ENCODE results near the gene EFNA5.

EFNA5 gene

DNA sequence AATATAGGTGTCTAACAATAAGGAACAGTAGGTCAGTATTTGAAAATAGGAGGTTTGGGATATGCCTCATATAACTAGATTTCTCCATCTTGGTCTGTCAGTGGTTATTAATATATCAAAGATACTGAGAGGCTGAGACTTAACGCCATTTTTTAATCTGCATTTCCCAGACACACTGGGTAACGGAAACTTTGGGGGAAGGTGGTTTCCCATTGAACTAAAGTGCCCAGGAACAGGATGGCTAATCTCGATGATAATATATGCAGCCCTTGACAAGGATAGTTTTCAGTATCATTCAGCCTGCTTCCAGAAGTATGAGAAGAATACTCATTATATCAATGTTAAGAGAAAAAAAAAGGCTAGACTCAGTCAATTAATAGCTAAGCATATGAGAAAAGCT lies 30.7 kb downstream of the EFNA5 start:
- DNase-seq (ENCODE audit: low read depth), result no peak

- no peak for DNase-seq (ENCODE audit: low read depth)
Observed at GRCh38 chr5:107636555-107636954, 34.2 kb downstream of the EFNA5 start.

DNA sequence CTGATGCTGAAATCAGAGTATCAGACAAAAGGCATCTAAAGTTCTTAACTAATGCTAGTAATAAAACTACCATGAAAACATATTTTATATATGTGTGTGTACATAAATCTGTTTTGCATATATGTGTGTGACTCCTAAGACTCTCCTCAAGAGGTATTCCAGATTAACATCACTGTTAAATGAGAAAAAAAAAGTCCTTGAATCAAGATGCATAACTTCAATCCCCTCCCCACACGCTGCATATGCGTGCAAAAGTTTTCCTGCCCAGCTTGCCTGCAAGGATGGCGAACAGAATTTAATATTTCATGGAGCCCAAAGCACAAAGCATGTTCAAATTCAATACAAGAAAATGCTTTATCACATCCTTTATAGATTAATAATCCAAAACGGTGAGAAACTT lies 34.7 kb downstream of the EFNA5 start:
- DNase-seq (ENCODE audit: low read depth), result no peak

DNA sequence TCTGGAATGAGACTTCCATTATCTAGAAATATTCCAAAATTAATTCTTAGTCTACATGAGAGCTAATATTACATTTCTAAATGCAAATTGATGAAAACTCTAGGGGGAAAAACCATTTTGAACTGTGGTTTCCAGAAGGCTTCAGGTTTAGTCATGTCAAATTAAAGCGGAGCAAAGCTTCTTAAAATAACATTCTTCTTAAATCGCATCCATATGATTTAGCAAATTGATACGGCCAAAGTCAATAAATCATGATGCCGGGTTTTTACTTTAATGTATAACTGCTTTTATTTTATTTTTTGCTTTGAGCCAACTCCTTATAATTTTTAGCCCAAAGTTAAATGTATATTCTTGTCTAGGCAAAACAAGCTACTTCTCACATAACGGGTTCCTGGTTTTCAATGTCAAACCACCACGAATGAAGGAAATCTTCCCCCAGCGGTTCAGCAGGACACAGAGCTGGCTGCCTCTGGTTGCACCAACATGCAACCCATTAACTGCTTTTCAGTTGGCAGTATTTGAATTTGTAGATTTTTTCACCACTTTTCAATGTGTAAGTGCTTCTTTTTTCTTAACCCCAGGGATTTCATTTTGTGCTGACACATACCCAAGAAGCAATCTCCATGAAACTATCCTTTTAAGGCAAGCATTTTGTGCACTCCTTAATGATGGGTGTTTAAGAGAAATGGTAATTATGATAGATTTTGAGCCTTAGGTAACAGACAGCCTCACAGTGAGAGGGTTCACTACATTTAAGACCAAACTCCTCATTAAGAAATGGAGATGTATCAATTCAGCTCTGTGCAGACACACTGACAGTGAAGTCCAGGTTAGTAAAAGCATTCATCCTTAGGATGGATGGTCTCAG lies 35.5 kb downstream of the EFNA5 start:
- no peak for DNase-seq (ENCODE audit: low read depth)

GRCh38 chr5:107633171-107633901 lies 37.4 kb downstream of the EFNA5 start:
- DNase-seq (ENCODE audit: low read depth), result peak; percentile 2

GRCh38 chr5:107631805-107632362 lies 38.9 kb downstream of the EFNA5 start:
- DNase-seq (ENCODE audit: low read depth), result no peak

DNA sequence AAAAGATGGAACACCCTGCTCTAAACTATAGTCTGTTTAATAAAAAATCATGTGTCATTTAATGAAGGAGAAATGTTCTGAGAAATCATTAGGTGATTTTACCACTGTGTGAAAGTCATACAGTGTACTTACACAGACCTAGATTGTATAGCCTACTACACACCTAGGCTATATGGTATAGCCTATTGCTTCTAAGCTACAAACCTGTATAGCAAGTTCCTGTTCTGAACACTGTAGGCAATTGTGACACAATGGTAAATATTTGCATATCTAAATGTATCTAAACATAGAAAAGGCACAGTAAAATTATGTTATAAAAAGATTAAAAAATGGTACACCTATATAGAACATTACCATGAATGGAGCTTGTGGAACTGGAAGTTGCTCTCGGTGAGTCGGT lies 40.6 kb downstream of the EFNA5 start:
- DNase-seq (ENCODE audit: low read depth), result no peak

DNA sequence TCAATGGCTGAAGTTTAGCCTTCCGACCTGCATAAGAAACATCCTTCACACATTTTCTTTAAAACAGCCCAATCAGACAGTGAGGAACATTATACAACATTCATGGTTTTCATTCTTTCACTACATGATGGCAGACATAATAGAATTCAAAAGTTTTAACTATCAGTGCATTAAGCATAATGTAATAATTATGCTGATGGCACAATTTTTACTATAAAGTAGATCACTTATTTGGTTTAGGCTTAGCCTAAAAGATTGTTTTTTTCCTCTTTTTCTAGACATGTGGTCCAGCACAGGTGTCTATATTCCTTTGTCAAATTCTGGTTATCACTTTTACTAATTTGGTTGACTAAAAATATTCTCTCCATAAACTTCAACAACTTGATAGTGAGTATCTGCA lies 46.5 kb downstream of the EFNA5 start:
- DNase-seq (ENCODE audit: low read depth), result no peak

GRCh38 chr5:107621089-107621488 lies 49.6 kb downstream of the EFNA5 start:
- DNase-seq (ENCODE audit: low read depth), result no peak

- no peak for DNase-seq (ENCODE audit: low read depth)
Observed at GRCh38 chr5:107619781-107620180, 51.0 kb downstream of the EFNA5 start.

DNA sequence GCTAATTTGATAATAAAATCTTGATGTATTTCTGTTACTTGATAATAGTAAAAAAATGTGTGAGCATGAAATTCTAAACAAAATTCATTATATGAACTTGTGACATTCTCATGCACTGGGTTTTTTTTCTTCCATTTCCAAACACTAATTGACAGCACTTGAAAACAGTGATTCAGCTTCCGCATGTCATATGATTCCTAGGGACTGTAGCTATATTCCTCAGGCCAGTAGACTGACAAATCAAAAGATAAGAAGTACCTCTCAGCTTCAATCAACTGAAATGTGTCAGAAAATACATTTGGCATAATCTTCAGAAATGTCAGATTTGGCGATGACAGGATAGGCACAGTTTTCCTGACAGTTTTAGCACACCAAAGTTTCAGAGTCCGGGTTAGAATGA lies 52.5 kb downstream of the EFNA5 start:
- no peak for DNase-seq (ENCODE audit: low read depth)

DNA sequence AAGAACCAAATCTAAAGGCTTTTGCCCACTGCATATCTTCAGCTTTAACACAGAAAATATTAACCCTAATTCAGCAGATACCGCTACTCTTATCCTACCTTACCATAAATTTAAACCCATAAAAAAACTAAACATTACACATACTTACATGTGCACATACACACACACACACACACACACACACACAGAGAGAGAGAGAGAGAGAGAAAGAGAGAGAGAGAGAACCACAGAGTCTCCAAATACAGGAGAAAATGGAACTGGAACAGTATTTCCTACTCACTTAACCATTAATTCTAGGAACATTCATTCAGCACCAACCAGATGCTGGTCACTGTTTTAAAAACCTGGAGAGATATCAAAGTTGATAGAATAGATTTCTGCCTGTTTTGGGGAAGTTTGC lies 53.7 kb downstream of the EFNA5 start:
- DNase-seq (ENCODE audit: low read depth), result no peak

DNA sequence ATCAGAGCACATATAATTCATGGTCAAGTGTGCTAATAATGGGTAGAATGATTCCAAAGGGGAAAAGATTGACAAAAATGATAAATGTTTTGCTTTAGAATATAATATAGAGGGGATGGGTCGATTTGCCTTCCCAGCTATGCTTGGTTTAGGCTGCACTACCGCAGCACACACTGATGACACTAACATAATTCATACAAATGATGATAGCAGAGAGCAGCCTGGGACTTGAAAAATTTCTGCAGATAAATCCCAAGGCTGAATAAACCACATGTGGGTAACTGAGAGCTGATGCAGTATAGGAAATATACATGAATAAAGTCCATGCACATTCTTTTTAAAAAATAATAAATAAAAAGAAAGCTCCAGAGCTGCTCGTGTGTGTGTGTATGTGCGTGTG lies 54.5 kb downstream of the EFNA5 start:
- DNase-seq (ENCODE audit: low read depth), result no peak

- DNase-seq (ENCODE audit: low read depth), result no peak
Observed at GRCh38 chr5:107615299-107615817, 55.4 kb downstream of the EFNA5 start.

- no peak for DNase-seq (ENCODE audit: low read depth)
Observed at GRCh38 chr5:107612541-107612940, 58.2 kb downstream of the EFNA5 start.

DNA sequence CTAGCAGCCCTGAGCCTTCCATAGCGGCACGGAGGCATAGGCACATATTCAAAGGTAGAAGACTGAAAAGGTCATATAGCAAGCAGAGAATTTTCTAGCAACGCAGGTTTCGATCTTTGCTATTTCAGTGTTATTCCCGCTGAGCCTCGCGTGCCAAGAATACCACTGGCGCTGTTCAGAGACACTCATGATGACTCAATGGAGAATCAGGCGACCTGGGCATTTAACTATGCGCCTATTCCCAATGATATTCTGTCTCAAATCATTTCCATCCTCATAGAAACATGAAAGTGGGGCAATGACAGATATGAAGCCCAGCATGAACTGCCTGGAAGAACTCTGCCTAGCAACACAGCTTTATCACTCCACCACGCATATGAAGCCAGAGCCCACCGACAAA lies 59.9 kb downstream of the EFNA5 start:
- no peak for DNase-seq (ENCODE audit: low read depth)

GRCh38 chr5:107607671-107608345 lies 62.9 kb downstream of the EFNA5 start:
- DNase-seq (ENCODE audit: low read depth), result no peak

GRCh38 chr5:107607196-107607595 lies 63.5 kb downstream of the EFNA5 start:
- no peak for DNase-seq (ENCODE audit: low read depth)

DNA sequence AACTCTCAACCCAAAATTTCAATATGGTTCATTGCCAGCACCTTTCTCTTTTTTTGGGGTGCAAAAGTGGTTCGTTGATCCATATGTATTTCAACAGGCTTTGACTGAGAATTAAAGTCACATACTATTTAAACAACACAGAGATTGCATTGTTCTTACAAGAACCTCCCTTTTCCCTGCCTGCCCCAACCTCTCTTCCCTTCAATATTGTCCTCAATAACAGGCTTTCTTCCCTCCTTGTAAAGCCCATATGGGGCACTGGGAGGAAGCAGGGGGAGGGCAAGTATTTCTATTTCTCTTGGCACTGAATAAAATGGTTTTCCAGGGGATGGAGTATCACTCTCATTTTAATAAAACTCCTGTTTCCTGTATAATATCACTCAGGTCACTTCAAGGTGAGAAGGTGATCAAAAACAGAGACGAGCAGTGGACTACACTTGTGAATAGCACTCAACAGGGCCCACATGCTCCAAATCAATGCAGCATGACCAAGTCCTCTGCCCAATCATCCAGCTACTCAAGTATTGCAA lies 65.1 kb downstream of the EFNA5 start:
- no peak for DNase-seq (ENCODE audit: low read depth)

GRCh38 chr5:107604990-107605389 lies 65.7 kb downstream of the EFNA5 start:
- peak; percentile 13 for DNase-seq (ENCODE audit: low read depth)

DNA sequence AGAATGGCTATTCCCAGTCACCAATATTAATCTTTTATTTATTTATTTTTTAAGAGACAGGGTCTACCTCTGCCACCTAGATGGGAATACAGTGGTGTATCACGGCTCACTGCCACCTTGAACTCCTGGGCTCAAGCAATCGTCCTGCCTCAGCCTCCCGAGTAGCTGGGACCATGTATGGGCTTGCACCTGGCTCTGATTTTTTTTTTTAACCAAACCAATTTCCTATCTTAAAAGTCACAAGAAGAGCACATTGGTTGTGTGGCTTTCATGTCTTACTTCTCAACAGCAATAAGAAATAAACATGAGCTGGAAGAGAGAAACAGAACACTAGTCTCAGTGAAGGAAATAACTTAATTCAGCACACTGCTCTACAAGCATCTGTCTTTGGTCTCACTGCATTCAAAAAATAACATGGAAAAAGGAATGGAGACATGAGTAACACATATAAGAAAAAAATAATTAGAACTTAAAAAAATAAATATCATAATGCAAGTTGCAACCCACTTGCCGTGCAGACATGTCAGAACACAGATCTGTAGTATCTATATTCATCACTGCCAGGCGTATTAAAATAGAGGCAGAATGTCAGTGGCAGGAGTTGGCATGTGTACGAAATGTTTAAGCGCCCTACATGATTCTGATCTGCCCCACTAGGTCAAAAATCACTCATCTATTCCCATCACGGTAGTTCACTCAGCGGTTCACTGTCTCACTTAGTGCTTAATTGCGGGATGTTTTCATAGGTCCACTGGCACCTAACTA lies 66.4 kb downstream of the EFNA5 start:
- no peak for DNase-seq (ENCODE audit: low read depth)
